GM11168 (cell line): Measurements from ENCODE around the gene ALDH4A1.
"Not testable (repeated sequence)": the region's sequence is repeated elsewhere in the genome, so short reads cannot be mapped to it uniquely, and the experiment has no call there.

Experiments
- in situ Hi-C: fragments of 300-500 bp; cut with MboI; formaldehyde crosslinking; loops from one replicate; pipeline ENCODE4 v1.12.0; 2022; ENCODE audit warnings: low sequenced_read_pairs; ENCODE audit not compliant: unreplicated experiment

The ALDH4A1 gene

DNA sequence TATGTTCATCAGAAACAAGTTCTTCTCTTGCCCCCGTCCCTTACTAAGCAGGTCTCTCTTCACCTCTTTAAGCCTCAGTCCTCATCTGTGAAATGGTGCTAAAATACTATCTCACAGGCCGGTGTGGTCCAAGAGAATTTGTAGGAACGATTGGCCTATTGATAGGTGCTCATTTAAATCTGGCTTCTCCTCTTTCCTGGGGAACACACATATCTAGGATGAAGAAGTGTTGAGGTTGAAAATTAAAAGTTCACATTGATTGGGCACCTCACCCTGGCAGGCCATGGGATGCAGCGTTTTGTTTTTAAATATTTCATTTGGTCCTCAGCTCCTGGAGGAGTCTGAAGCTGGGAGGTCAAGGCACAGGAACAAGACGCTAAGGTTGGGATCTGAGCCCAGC lies 34.0 kb downstream of the ALDH4A1 start:
- in situ Hi-C loops = no loop called here

DNA sequence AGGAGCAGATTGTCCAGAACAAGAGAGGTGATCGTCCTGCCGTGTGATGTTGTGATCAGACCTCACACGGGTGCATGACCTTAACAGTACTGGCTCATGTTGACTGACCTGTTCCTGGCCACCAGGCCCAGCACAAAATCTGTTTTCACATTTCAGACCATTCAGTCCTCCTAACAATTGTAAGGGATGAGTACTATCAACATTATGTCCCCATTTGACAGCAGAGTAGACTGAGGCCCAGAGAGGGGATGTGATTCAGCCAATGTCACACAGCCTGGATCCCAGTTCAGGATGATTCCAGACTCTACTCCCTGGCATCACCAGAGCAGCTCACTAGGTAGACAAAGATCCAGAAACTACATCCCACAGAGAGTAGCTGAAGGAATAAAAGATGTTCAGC lies 35.5 kb downstream of the ALDH4A1 start:
- in situ Hi-C loops = no loop called here

- in situ Hi-C loops = no loop called here
These were observed 36.0 kb downstream of the ALDH4A1 start for GRCh38 chr1:18866314-18866713.

DNA sequence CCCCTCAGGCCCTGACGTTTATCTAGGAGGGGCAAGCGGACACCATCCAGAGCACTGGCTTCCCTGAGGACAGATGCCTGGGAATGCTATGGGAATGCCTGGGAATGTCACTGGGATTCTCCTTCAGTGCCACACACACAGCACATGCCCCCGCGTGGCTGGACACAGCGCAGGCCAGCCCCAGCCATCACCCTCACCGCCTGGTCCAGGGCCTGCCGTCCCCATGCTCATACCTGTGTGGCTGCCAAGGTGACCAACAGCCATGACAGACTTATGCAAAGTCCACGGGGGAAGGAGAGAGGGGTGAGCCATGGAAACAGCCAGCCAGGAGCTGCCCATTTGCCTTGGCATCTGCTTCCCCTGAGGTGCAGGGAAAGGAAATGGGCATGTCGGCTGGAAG lies 37.2 kb downstream of the ALDH4A1 start:
- in situ Hi-C loops = no loop called here

DNA sequence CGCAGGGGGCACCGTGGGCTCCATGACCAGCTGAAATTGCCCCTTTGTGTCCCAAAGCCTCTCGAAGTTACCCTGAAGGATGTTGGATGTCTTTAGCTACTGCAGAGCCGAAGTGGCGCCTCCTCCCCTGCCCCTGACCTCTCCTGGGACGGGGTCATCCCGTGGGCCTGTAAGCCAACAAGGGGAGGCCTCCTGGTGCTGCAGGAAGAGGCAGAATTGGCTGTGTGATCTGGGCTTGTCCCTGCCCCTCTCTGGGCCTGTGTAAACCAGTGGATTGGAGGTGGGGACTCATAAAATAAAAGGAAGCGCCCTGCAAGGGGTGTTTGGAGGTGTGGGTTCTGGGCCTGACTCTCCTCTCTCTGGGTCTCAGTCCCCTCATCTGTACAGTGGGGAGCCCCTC lies 40.8 kb downstream of the ALDH4A1 start:
- in situ Hi-C loops = no loop called here

GRCh38 chr1:18861082-18861481 lies 41.3 kb downstream of the ALDH4A1 start:
- in situ Hi-C loops = no loop called here

DNA sequence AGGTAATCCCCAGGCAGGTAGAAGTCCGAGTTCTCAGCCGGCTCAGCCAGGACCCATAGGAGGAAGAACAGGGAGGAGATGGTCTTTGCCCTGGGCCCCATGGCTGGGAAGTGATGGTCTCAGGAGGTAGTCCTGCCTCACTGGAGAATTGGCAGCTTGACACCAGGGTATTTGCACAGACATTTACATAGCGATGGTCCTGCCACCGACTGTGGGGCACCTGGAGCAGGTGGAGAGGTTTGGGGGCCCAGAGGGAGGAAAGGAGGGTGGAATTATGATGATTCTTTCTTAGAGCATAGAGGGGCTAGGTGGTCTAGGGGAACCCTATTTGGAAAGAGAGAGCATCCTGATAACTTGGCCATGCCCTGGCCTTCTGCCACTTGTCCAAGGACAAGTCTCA lies 42.8 kb downstream of the ALDH4A1 start, which contains the start of gene TAS1R2:
Gene TAS1R2 (minus strand): TSS at position 101 of the 400 bp plus-strand sequence. CDS start 0 bp downstream, at position 101.
- in situ Hi-C loops = no loop called here

DNA sequence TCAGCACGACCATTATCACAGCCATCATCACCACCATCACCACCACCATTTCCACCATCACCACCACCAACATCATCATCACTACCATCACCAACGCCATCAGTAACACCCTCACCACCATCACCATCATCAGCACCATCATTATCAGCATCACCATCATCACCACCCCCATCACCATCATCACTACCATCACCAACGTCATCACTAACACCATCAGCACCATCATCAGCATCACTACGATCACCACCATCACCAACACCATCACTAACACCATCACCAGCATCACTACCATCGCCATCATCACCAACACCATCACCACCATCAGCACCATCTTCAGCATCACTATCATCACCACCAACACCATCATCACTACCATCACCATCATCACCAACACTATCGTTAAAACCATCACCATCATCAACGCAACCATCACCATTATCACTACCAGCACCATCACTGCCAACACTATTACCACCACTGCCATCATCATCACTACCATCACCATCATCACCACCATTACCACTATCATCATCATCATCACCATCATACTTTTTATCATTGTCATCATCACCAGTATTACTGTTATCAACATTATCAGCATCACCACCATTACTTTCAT lies 44.2 kb downstream of the ALDH4A1 start:
- in situ Hi-C loops = no loop called here

- in situ Hi-C loops = no loop called here
These were observed 45.9 kb downstream of the ALDH4A1 start for GRCh38 chr1:18856435-18856834.

GRCh38 chr1:18855573-18855972 lies 46.8 kb downstream of the ALDH4A1 start:
- in situ Hi-C loops = no loop called here

GRCh38 chr1:18854331-18855025 lies 47.9 kb downstream of the ALDH4A1 start:
- in situ Hi-C loops = no loop called here

GRCh38 chr1:18852501-18852900 lies 49.9 kb downstream of the ALDH4A1 start:
- in situ Hi-C loops = no loop called here

DNA sequence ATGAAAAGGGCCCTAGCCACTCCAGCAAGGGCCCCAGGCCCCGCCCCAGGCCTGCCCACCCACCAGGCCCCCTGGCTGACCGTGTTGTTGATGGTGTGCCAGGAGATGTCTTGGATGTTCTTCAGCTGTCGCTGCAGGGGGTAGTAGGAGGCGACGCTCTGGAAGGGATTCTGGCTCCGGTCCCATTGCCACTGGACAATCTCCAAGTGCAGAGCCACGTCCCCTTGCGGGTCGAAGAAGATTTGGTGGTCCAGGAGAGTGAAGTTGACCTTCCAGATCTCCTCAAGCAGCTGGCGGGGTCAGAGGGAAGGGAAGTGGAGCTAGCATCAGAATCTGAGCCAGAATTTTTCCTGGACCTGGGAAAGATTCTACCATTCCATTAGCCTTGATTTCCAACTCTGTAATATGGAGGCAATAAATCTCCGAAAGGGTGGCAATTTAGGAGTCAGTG lies 53.1 kb downstream of the ALDH4A1 start:
- in situ Hi-C loops = no loop called here

DNA sequence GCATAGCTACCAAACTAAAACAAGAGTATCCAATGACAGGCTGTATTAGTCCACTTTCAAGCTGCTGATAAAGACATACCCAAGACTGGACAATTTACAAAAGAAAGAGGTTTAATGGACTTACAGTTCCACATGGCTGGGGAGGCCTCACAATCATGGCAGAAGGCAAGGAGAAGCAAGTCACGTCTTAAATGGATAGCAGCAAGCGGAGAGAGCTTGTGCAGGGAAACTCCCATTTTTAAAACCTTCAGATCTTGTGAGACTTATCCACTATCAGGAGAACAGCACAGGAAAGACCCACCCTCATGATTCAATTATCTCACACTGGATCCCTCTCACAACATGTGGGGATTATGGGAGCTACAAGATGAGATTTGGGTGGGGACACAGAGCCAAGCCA lies 54.6 kb downstream of the ALDH4A1 start:
- in situ Hi-C loops = not testable (repeated sequence)

GRCh38 chr1:18840145-18840544 lies 62.2 kb downstream of the ALDH4A1 start:
- in situ Hi-C loops = no loop called here

GRCh38 chr1:18836654-18837053 lies 65.7 kb downstream of the ALDH4A1 start:
- in situ Hi-C loops = no loop called here

GRCh38 chr1:18832319-18832718 lies 70.0 kb downstream of the ALDH4A1 start:
- in situ Hi-C loops = not testable (repeated sequence)

DNA sequence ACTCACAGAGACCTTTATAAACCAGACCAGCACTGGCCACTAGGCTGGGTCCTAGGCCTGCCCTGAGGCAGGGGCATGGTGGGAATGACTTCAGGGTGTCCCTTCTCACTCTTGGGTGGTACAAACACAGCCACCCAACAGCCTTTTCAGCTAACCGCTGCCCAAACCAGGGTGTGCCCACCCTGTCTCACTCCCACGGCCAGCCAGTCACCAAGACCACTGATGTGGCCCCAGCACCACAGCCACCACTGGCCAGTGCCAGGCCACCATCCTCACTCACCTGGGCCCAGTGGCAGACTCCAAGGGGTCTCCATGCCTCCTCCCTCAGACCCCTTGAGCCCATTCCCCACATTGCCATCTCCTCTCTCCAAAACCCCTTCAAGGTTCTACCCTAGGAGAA lies 70.7 kb downstream of the ALDH4A1 start:
- in situ Hi-C loops = no loop called here

DNA sequence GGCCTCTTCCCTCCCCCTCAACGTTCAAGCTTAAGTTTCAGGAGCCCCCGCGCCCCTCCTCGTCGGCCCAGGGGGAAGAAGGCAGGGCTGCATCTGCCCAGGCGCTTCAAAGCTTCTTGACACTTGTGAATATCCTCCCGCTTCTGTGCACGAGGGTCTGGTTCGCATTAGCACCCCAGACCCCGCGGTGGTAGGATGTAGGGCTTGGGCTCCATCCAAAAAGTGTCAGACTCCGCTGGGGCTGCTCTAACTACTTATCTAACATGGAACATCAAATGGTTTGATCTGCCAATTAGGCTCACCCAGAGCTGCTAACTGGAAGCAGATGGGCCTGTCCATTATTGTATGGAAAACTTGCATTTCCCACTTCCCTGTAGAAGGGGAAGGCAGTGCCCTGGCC lies 71.8 kb downstream of the ALDH4A1 start:
- in situ Hi-C loops = no loop called here

GRCh38 chr1:18829671-18830070 lies 72.7 kb downstream of the ALDH4A1 start:
- in situ Hi-C loops = loop anchor here (10.0 kb wide), 1 partner anchor 235 kb away; no protein-coding TSS in a partner anchor

- in situ Hi-C loops = loop anchor here (10.0 kb wide), 1 partner anchor 233 kb away; no protein-coding TSS in a partner anchor
These were observed 74.1 kb downstream of the ALDH4A1 start for GRCh38 chr1:18828224-18828623.

- in situ Hi-C loops = loop anchor here (10.0 kb wide), 1 partner anchor 229 kb away; no protein-coding TSS in a partner anchor
These were observed 78.9 kb downstream of the ALDH4A1 start for GRCh38 chr1:18823438-18823837.
